Gastroesophageal sphincter (tissue), 3 donors: Measurements from ENCODE around the gene ERV3-1.

Source experiments
- EP300 ChIP-seq: sonication (generic); formaldehyde crosslinking; IDR thresholded peaks from one replicate; pipeline ENCODE4 v1.6.1; 2017; ENCODE audit warnings: antibody characterized with exemption, mild to moderate bottlenecking
- POLR2A ChIP-seq, 2 donors: fragments of 450-650 bp; IDR thresholded peaks; one replicate each; pipeline ENCODE4 v1.6.1; 2017; ENCODE audit warnings: antibody characterized with exemption in 2 of 2, mild to moderate bottlenecking in 2 of 2, moderate library complexity in 1 of 2
- TF ChIP-seq, protein P1 (sequence below), 4 experiments: fragments of 200-600 bp in 2 of 4; fragments of 450-650 bp in 2 of 4; sonication (generic) in 1 of 4; IDR thresholded peaks; one replicate each; pipeline ENCODE4 v1.5.1; 2017 to 2019; ENCODE audit warnings: antibody characterized with exemption in 4 of 4, mild to moderate bottlenecking in 2 of 4, moderate library complexity in 2 of 4

DNA sequence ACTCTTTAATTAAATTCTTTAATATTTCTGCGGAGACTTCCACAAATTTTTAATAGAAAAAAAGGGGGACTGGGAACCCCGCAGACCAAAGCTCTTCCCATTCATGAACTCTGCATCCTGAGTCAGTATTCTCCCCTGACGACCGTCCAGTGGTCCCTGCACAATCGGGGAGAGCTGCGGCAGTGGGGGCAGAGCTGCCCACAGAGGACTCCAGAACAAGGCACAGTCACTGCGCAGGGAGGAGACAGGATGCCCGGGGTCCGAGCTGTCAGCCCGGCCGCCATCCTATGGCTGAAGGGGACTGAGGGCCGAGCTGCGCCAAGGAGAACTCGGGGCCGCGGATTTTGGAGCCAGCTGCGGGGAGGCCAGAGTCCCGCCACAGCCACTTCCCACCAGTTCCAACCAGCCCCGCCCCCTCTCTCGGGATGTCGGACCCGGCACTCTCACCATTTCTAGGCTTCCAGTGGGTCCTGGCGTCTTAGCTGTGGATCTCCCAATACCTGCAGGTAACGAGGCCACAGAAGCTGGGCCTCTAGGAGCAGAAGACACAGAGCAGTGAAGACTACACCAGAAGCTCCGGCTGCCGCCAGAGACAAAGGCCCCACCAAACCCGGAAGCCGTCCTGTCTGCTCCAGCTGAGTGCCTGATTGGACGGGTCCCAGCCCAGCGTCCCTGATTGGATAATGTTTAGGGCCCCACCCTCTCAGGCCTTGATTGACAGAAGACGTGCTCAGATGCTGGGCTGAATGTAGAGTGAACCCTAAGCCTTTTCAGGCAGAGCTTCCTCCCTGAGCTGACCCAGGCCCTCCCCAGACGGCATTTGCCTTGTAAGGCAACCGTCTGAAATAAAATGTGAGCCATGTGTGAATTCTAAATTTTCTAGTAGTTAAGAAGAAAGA, at the start of gene ERV3-1:
- TF ChIP-seq, protein P1, sequence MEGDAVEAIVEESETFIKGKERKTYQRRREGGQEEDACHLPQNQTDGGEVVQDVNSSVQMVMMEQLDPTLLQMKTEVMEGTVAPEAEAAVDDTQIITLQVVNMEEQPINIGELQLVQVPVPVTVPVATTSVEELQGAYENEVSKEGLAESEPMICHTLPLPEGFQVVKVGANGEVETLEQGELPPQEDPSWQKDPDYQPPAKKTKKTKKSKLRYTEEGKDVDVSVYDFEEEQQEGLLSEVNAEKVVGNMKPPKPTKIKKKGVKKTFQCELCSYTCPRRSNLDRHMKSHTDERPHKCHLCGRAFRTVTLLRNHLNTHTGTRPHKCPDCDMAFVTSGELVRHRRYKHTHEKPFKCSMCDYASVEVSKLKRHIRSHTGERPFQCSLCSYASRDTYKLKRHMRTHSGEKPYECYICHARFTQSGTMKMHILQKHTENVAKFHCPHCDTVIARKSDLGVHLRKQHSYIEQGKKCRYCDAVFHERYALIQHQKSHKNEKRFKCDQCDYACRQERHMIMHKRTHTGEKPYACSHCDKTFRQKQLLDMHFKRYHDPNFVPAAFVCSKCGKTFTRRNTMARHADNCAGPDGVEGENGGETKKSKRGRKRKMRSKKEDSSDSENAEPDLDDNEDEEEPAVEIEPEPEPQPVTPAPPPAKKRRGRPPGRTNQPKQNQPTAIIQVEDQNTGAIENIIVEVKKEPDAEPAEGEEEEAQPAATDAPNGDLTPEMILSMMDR (IDR thresholded peaks at IDR 0.05): no peak
- TF ChIP-seq POLR2A (IDR thresholded peaks at IDR 0.05) (peak; percentile 87 to 95), EP300 (no peak)
